Karpas-422 (cell line): ENCODE results near the gene STK32B. TPM values are rescaled to one million over a fixed set of nuclear protein-coding genes. Genes with fewer than 3 reads are reported as not detected.
"Not testable (repeated sequence)": the region's sequence is repeated elsewhere in the genome, so short reads cannot be mapped to it uniquely, and the experiment has no call there.

ENCODE experiments used
- DNase-seq: peaks from one replicate; pipeline ENCODE4 v3.0.0-alpha.2; 2015
- H2AFZ ChIP-seq: fragments of 200-600 bp; sonication (generic); 2 replicates; pipeline ENCODE4 v1.6.1; 2014; ENCODE audit warnings: antibody characterized with exemption, low read length, mixed read lengths
- H3K27ac ChIP-seq: fragments of 200-600 bp; sonication (generic); 2 replicates; pipeline ENCODE4 v1.5.1; 2014; ENCODE audit warnings: mild to moderate bottlenecking, low read length, moderate library complexity
- H3K27me3 ChIP-seq: fragments of 200-600 bp; sonication (generic); 2 replicates; pipeline ENCODE4 v1.6.1; 2014; ENCODE audit warnings: low read length, mixed read lengths
- H3K36me3 ChIP-seq: fragments of 200-600 bp; sonication (generic); 2 replicates; pipeline ENCODE4 v1.6.1; 2014; ENCODE audit warnings: low read length, mixed read lengths; ENCODE audit not compliant: insufficient read depth
- H3K4me1 ChIP-seq: fragments of 200-600 bp; sonication (generic); 2 replicates; pipeline ENCODE4 v1.6.1; 2014; ENCODE audit warnings: mild to moderate bottlenecking, low read length, mixed read lengths
- H3K4me2 ChIP-seq: fragments of 200-600 bp; sonication (generic); 2 replicates; pipeline ENCODE4 v1.6.1; 2014; ENCODE audit warnings: low read length, low read depth, mild to moderate bottlenecking; ENCODE audit not compliant: poor library complexity, severe bottlenecking
- H3K4me3 ChIP-seq: fragments of 200-600 bp; sonication (generic); 2 replicates; pipeline ENCODE4 v1.5.1; 2014; ENCODE audit warnings: mild to moderate bottlenecking, antibody characterized with exemption, low read length, mixed read lengths
- H3K79me2 ChIP-seq: fragments of 200-600 bp; sonication (generic); 2 replicates; pipeline ENCODE4 v1.6.1; 2014; ENCODE audit warnings: mild to moderate bottlenecking, low read length, mixed read lengths
- H3K9ac ChIP-seq: fragments of 200-600 bp; sonication (generic); 2 replicates; pipeline ENCODE4 v1.6.0; 2014; ENCODE audit warnings: low read length
- H3K9me2 ChIP-seq: fragments of 200-600 bp; sonication (generic), shearing (Covaris generic); replicated peaks from 2 replicates; pipeline ENCODE4 v1.6.0; 2014; ENCODE audit warnings: mild to moderate bottlenecking, low read length, moderate library complexity; ENCODE audit not compliant: insufficient read depth
- H3K9me3 ChIP-seq: fragments of 300-700, 200-600 bp; sonication (generic); 2 replicates; pipeline ENCODE4 v1.6.1; 2014; ENCODE audit warnings: low read length, mixed read lengths
- H4K20me1 ChIP-seq: fragments of 200-600 bp; sonication (generic); 2 replicates; pipeline ENCODE4 v1.6.1; 2014; ENCODE audit warnings: mild to moderate bottlenecking, antibody characterized with exemption, low read length, low read depth; ENCODE audit not compliant: insufficient read depth
- total RNA-seq: library from RNA; depleted of rRNA; stranded (reverse); fragments of >200 nt; shearing (Covaris generic); gene quantifications from 2 replicates; pipeline ENCODE4 v1.2.3, GENCODE V29; 2014; ENCODE audit warnings: low replicate concordance

Gene STK32B
- total RNA-seq, 1 experiment from 2014 or later = not detected

DNA sequence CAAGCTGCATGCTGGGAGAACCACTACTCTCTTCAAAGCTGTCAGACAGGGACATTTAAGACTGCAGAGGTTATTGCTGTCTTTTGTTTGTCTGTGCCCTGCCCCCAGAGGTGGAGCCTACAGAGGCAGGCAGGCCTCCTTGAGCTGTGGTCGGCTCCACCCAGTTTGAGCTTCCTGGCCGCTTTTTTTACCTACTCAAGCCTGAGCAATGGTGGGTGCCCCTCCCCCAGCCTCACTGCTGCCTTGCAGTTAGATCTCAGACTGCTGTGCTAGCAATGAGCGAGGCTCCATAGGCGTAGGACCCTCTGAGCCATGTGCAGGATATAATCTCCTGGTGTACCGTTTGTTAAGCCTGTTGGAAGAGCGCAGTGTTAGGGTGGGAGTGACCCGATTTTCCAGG is 195.8 kb downstream of the STK32B start:
- not testable (repeated sequence) for H4K20me1 ChIP-seq, H3K4me2 ChIP-seq, H3K27ac ChIP-seq, H3K27me3 ChIP-seq, H3K4me3 ChIP-seq, H3K36me3 ChIP-seq, H3K4me1 ChIP-seq, DNase-seq, H3K9ac ChIP-seq, H3K79me2 ChIP-seq, H3K9me2 ChIP-seq, H2AFZ ChIP-seq, H3K9me3 ChIP-seq

DNA sequence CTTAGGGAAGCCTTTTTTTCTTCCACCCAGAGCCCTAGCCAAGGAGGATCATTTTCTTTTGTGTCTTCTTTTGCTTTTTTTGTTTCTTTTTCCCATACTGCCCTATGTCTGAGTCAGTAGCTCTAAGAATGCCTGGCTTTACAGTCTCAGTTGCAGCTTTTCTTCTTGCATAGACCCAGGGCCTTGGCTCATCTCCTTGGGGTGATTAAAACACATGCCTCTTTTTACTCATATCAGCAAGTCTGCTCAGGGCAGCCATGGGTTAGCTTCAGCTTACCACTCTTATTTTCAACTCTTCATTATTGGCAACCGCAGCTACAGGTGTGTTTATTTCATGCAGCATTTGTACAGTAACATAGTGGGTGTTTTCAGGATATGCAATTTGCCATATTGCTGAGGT is 196.5 kb downstream of the STK32B start:
- Histone ChIP-seq H3K9me3 (no peaks in the 10 kb centered on the region), H3K9me2 (no peaks in the 10 kb centered on the region), H3K4me2 (no peak overlapping the region), H2AFZ (no peak overlapping the region), H3K9ac (no peak overlapping the region), H3K27me3 (no peaks in the 10 kb centered on the region), H3K27ac (no peak overlapping the region), H4K20me1 (no peaks in the 10 kb centered on the region), H3K79me2 (no peaks in the 10 kb centered on the region), H3K4me1 (no peaks in the 10 kb centered on the region), H3K36me3 (no peaks in the 10 kb centered on the region), H3K4me3 (no peak overlapping the region)
- DNase-seq = no peak

DNA sequence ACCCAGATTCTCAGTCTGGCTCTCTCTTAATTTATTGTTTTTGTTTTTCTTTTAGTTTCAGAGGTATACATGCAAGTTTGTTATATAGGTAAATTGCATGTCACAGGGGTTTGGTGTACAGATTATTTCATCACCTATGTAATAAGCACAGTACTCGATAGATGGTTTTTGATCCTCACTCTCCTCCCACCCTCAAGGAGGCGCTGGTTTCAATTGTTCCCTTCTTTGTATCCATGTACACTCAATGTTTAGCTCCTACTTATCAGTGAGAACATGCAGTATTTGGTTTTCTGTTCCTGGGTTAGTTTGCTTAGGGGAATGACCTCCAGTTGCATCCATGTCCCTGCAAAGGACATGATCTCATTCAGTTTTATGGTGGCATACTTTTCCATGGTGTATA is 198.4 kb downstream of the STK32B start:
- no peak overlapping the region for H3K27ac ChIP-seq
- no peak overlapping the region for H3K4me2 ChIP-seq
- no peak overlapping the region for H3K4me3 ChIP-seq
- H2AFZ ChIP-seq = no peak overlapping the region
- no peaks in the 10 kb centered on the region for H4K20me1 ChIP-seq
- no peaks in the 10 kb centered on the region for H3K27me3 ChIP-seq
- H3K36me3 ChIP-seq = no peaks in the 10 kb centered on the region
- no peaks in the 10 kb centered on the region for H3K9me2 ChIP-seq
- no peaks in the 10 kb centered on the region for H3K9me3 ChIP-seq
- H3K4me1 ChIP-seq = no peaks in the 10 kb centered on the region
- no peaks in the 10 kb centered on the region for H3K79me2 ChIP-seq
- no peak overlapping the region for H3K9ac ChIP-seq
- DNase-seq = no peak

DNA sequence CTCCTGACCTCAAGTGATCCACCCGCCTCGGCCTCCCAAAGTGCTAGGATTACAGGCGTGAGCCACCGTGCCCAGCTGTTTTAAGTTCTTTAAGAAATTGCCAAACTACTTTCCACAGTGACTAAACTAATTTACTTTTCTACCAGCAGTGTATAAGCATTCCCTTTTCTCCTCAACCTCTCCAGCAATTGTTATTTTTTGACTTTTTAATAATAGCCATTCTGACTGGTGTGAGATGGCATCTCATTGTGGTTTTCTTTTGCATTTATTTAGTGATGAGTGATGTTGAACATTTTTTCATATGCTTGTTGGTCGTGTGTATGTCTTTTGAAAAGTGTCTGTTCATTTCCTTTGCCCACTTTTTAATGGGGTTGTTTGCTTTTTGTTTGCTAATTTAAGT is 199.3 kb downstream of the STK32B start:
- not testable (repeated sequence) for H3K4me3 ChIP-seq, DNase-seq, H3K36me3 ChIP-seq, H3K4me2 ChIP-seq, H2AFZ ChIP-seq, H3K9ac ChIP-seq, H3K27me3 ChIP-seq, H3K4me1 ChIP-seq, H4K20me1 ChIP-seq, H3K9me3 ChIP-seq, H3K79me2 ChIP-seq, H3K27ac ChIP-seq, H3K9me2 ChIP-seq

DNA sequence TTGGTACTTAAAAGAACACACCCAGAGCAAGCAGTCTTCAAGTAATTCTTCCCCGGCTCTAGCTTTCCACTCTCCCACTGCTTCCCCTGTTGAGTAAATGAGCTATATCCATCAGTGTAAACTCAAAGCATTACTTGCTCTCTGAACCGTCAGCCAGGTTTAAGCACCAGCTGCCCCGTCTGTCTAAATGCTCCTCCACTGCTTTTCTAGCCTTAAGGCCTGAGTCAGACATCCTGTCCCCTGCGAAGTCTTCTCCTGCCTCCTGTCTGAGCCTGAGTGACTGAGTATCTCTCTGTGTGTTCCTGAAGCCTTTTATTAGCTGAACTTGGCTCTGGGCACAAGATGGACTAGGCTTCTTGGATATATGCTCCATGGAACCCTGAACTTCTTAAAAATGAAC is 205.1 kb downstream of the STK32B start:
- no peaks in the 10 kb centered on the region for H3K79me2 ChIP-seq
- no peak overlapping the region for H2AFZ ChIP-seq
- H3K27me3 ChIP-seq = no peaks in the 10 kb centered on the region
- H3K9me3 ChIP-seq = no peaks in the 10 kb centered on the region
- H3K27ac ChIP-seq = no peak overlapping the region
- no peaks in the 10 kb centered on the region for H4K20me1 ChIP-seq
- no peaks in the 10 kb centered on the region for H3K36me3 ChIP-seq
- H3K4me1 ChIP-seq = no peaks in the 10 kb centered on the region
- H3K4me3 ChIP-seq = no peak overlapping the region
- H3K4me2 ChIP-seq = no peak overlapping the region
- H3K9me2 ChIP-seq = no peaks in the 10 kb centered on the region
- no peak overlapping the region for H3K9ac ChIP-seq
- no peak for DNase-seq

DNA sequence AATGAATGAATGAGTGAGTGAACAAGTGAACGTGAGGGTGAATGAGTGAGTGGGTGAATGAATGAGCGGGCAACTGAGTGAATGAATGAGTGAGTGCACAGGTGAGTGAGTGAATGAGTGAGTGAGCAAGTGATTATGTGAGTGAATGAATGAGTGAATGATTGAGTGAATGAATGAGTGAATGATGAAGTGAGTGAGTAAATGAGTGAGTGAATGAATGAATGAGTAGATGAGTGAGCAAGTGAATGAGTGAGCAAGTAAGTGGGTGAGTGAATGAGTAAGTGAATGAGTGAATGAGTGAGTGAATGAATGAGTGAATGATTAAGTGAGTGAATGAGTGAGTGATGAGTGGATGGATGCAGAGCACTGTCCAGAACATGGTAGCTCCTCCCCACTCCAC is 205.8 kb downstream of the STK32B start:
- DNase-seq = no peak
- H4K20me1 ChIP-seq = no peaks in the 10 kb centered on the region
- H3K27me3 ChIP-seq = no peaks in the 10 kb centered on the region

DNA sequence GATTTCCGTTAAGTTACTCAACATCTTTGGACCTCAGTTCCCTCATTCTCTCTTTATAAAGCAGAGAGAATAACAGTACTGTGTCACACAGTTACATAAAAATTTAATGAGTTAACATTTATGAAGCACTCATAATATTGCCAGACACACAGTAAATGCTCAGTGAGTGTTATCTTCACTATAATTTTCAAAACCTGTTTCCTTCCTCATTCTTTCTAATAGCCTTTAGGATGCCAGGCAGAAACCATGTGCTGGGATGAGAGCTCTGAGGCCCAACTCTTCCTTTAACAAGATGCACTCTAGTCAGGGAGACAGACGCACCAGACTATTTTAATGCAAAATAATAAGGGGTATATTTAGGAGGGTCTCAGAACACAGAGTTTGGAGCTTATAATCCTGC is 208.2 kb downstream of the STK32B start:
- no peaks in the 10 kb centered on the region for H3K79me2 ChIP-seq
- no peaks in the 10 kb centered on the region for H3K9me2 ChIP-seq
- H4K20me1 ChIP-seq = no peaks in the 10 kb centered on the region
- H3K4me1 ChIP-seq = no peaks in the 10 kb centered on the region
- no peak overlapping the region for H2AFZ ChIP-seq
- H3K36me3 ChIP-seq = no peaks in the 10 kb centered on the region
- H3K9ac ChIP-seq = no peak overlapping the region
- H3K4me2 ChIP-seq = no peak overlapping the region
- no peaks in the 10 kb centered on the region for H3K9me3 ChIP-seq
- H3K4me3 ChIP-seq = no peak overlapping the region
- H3K27me3 ChIP-seq = no peaks in the 10 kb centered on the region
- DNase-seq = no peak
- H3K27ac ChIP-seq = no peak overlapping the region

More for the DNA sequence above, 205.8 kb downstream of the STK32B start:
- Histone ChIP-seq H3K36me3 (no peaks in the 10 kb centered on the region), H3K4me1 (no peaks in the 10 kb centered on the region), H3K4me3 (no peak overlapping the region), H3K27ac (no peak overlapping the region), H2AFZ (no peak overlapping the region), H3K4me2 (no peak overlapping the region), H3K9ac (no peak overlapping the region), H3K79me2 (no peaks in the 10 kb centered on the region), H3K9me2 (no peaks in the 10 kb centered on the region), H3K9me3 (no peaks in the 10 kb centered on the region)

DNA sequence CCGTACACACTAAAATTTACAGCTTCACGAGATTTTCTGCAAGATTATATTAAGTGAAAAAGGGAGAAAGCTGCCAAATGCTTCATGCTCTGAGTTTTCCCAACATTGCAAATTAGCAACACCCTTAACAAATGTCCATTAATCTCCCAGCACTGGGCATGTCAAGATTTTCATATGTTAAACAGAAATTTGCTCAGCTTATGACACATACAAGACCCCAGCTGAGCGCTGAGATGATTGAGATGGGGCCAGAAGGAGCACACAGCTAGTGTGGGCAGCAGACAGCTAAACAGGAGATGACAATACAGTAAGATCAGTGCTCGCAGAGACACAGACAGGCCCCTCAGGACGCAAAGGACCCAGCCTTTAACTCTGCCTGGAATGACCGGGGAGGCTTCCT is 208.8 kb downstream of the STK32B start:
- H4K20me1 ChIP-seq = no peaks in the 10 kb centered on the region
- no peak overlapping the region for H3K27ac ChIP-seq
- no peak overlapping the region for H3K4me2 ChIP-seq
- H3K27me3 ChIP-seq = no peaks in the 10 kb centered on the region
- H3K79me2 ChIP-seq = no peaks in the 10 kb centered on the region
- H3K4me3 ChIP-seq = no peak overlapping the region
- H3K4me1 ChIP-seq = no peaks in the 10 kb centered on the region
- DNase-seq = no peak
- no peaks in the 10 kb centered on the region for H3K36me3 ChIP-seq
- no peaks in the 10 kb centered on the region for H3K9me3 ChIP-seq
- no peak overlapping the region for H3K9ac ChIP-seq
- no peak overlapping the region for H2AFZ ChIP-seq
- H3K9me2 ChIP-seq = no peaks in the 10 kb centered on the region

DNA sequence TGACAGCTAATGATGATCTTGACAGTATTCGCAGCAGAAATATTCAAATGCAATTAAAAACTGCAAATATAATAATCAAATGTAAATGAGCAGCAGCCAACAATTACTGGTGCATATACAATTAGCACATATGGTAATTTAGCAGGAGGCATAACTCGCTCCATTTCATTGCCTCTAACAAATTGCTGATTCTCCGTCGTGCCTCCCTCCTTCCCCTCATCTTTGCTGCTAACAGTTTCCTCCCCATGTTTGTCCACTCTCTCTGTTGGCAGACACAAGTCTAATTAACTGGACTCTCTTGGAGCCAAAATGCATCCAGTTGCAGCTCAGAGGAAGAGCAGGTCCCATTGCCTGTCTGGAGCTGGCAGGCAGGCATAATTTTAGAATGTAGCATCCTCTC is 210.6 kb downstream of the STK32B start:
- Histone ChIP-seq H3K4me2 (no peak overlapping the region), H3K27me3 (no peaks in the 10 kb centered on the region), H3K9me3 (no peaks in the 10 kb centered on the region), H4K20me1 (no peaks in the 10 kb centered on the region), H2AFZ (no peak overlapping the region), H3K36me3 (no peaks in the 10 kb centered on the region), H3K4me3 (no peak overlapping the region), H3K4me1 (no peaks in the 10 kb centered on the region), H3K9ac (no peak overlapping the region), H3K27ac (no peak overlapping the region), H3K79me2 (no peaks in the 10 kb centered on the region), H3K9me2 (no peaks in the 10 kb centered on the region)
- no peak for DNase-seq
